Activated effector memory CD4-positive, alpha-beta T cell treated with anti-CD3 and anti-CD28 coated beads, Interleukin-2, amount 50 U/mL, for 16 hours (primary cell): Measurements from ENCODE around the gene NKX6-2.
"Not testable (repeated sequence)": the region's sequence is repeated elsewhere in the genome, so short reads cannot be mapped to it uniquely, and the experiment has no call there.

Experiments used
- DNase-seq: peaks from one replicate; pipeline ENCODE4 v3.0.0-alpha.2; 2020

Gene NKX6-2

DNA sequence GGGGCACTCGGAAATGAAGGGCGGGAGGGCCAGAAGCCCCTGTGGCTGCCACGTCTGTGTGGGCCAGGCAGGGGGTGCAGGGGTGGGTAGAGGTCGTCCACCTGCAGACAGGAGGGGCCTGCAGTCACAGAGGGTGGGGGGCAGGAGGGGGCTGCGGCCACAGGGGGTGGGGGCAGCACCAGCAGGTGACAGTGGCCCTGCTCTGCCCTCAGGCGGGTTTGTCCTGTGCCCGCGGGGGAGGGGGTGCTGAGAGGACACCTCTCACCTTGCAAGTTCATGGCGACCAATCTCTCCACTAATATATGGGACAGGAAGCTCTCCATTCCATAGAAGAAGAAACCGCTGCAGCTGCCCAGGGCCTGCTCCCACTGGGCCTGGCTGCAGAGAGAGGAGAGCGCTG lies 26.6 kb upstream of the NKX6-2 start:
- DNase-seq = no peak

DNA sequence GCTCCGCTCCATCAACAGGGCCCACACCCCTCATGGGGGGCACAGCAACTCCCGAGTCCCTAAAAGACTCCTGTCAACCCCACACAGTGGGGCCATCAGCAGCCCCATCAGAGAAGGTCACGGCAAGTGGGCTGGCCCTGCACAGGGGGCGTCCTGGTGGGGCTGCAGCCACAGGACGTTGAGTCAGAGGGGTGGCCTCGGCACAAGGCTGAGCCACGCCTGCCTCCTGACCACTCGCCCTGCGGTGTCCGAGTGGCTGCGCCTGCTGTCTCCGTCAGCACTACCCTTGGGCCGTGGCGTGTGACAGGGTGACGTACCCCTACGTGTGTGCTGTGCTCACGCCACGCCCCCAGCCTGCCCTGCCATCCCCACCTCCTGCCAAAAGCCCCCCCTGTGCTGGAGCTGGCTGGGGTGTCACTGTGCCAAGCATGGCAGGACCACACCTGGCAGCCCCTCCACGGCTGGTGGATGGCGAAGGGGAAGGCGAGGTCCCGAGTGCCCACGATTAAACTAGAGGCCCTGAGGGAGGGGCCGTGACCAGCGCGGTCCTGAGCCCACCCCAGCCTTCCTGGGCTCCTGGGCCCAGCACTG lies 26.0 kb upstream of the NKX6-2 start:
- DNase-seq = no peak

DNA sequence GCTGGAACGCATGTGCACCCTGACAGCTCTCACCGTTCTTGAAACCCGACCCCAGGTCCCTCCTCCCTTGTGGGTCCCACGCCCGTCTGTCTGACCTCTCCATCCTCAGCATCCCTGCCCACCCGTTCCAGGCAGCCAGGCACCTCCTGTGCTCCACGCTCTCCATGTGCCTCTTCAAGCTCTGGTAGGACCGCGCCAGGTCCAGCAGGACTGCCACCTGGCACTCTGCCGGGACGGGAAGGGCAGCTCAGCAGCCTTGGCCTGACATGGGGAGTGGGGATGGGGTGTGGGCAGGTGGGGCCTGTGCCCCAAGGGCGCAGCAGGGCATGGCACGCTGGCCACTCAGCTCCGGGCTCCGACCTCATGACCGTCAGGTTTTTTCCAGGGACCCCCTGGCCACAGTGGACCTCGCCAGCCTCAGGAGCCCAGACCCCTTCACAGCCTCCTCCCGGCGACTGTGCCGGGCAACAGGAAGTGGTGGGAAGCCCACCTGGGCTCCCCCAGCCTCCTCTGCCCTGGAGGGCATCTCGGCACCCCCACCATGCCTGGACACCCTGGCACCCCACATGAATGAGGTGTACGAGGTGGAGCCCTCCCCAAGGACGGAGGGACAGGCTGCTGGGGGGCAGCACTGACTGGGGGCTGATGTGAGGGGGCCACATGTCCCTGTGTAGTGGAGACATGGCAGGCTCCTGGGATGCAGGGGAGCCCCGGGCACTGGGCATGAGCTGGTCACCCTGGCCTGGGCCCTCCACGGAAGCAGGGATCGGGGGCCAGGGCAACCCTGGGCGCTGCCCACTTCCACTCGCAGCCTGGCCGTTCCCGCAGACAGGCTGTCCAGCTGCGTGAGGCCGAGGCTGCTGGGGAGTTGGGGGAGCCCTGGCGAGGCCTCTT lies 25.1 kb upstream of the NKX6-2 start:
- DNase-seq = no peak

DNA sequence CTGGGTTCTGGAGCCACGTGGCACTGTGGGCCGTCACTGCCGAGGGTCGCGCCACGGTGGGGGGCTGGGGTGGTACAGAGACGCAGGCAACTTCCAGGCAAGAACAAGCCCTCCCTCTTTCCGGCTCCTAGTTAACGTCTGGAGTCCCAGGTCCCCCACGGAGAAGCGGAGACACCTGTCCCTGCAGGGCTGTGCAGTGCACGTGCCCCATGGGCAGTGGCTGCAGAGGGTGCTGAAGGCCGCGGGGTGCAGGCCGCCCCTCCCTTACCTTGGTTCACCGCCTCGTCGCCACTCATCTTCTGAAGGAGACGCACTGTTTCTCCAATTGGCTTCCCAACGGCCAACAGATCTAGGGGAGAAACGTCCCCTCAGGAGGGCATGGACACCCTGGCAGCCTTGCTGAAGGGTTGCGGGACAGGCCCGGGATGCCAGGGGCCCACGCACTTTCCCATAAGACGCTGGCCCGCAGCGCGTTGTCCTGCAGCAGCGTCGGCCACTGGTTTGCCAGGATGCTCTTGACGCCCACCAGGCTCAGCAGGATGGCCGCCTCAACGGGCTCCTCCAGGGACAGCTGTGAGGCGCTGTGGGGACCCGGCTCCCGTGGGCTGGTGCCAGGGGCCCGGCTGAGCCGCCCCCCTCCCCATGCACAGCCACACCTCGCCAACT lies 24.3 kb upstream of the NKX6-2 start:
- DNase-seq = no peak

DNA sequence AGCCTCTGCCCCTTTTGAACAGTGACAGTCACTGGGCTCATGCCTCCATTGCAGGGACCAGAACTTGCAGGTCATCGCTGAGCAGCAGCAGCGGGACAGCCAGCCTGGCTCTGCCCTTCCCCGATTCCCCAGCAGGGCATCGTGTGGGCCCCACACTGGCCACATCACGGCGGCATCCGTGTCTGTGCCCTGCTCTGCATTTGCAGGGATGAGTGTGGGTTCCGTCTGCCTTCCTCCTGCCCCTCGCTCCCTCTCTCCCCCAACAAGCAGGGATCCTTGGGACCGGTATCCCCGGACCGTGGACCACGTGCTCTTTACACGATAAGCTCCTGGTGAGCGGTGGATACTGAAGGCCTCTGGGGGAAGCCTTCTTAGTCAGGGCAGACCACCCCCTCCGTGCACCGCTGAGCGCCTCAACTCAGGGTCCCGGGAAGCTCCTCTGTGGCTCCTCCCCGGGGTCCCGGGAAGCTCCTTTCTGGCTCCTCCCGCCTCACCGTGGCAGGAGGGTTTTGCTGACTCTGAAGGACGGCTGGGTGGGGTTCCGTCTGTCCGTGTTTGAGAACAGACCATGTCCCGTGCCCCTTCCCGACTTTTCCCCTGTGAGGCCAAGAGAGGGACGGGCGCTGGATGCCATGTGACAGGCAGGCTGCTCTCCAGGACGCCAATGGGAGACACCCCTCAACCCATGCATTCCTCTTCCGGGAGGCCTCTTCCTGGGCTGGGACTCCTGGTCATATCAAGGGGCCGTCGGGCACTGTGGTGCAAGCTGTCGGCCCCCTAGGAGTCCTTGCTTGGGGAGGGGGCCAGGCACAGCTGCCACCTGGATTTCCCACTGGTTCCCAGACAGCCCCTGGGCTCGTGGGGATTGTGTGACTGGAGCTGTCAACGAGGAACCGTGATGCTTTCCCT lies 23.5 kb upstream of the NKX6-2 start:
- no peak for DNase-seq

DNA sequence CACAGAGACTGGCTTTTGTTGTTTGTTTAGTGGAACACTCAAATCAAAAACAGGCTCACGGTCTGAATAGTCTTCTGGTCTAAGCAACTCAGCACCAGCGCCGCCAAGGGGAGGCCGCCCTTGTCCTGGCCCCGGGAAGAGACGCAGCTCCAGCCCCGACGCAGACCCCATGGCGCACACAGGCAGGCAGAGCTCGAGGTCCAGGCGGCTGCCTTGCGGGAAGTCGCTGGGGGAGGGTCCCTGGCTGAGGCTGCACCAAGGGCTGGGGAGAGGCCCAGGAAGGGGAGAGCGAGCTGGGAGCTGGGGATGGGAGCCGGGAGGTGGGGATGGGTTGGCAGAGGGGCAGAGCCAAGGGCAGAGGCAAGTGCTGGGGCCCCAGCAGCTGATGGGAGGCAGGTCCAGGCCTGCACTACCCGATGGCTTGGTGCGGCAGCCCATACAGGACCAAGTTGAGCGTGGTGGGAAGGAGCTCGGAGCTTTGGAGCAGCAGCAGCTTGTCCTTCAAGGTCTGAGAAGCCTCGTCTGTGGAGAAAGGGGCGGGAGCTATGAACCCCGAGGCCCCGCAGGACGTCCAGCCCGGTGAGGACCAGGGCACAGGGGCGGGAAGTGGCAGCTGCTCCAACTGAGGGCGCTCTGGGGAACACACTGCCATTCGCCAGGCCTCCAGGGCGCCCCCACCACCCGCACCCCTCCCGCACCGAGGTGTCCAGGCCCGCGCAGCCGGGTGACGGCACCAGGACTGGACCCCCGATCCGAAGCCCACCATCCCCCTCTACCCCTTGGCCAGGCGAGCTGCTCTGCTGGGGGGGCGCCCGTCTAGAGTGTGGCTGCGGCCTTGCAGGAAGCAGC lies 22.7 kb upstream of the NKX6-2 start:
- DNase-seq = no peak

DNA sequence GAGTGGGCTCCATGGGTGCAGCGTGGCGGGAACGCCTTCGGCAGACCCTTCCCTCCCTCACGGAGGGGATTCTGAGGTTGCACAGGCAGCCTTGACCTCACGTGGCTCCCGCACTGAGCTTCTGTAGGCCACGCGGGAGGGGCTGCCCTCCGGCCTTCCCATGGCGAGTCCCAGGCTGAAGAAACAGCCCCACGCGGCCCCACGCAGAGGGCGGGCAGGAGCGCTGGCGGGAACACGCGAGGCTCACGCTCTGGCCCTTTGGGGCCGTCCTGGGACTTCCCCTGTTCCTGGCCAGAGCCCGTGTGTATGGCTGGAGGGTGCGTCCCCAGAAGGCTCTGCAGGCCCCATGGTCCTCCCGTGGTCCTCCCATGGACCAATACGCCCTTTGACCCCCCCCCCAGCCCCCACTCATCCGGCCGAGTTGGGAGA lies 21.7 kb upstream of the NKX6-2 start:
- no peak for DNase-seq

DNA sequence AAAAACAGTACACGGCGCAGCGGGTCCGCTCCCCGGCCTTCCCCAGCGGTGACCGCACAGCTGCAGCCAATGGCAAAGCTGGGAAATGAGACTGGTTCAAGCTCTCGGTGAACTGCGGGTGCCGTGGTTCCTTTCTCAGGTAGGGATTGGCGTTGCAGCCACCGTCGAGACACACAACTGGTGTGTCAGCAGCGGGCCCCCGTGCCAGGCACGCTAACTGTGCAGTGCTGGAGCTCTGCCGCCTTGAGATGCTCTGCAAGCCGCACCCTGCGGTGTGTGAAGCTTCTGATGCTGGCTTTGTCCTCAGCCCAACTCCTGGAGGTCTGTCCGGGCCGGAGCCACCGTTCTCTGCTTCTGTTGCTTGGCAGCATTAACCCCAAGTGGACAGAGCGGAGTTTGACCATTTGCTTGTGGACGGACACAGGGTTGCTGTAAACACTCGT lies 20.6 kb upstream of the NKX6-2 start:
- no peak for DNase-seq

DNA sequence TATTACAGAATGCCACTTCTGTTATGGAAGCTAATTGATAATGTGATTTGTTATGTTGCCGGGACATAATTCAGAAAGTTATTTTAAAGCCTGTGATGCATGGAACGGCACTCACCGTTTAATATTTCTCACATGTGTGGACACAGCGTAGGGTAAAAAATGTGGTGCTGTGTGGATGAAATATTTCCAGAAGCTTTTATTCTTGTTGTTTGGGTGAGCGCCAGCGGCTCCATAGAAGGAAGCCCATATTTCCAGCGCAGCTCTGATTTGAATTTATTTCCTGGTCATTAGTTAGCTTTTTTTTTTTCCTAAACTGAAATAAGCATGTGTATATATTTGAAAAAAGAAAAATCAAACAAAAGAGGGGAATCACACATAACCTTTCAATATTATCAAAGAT lies 20.2 kb upstream of the NKX6-2 start:
- DNase-seq = no peak

DNA sequence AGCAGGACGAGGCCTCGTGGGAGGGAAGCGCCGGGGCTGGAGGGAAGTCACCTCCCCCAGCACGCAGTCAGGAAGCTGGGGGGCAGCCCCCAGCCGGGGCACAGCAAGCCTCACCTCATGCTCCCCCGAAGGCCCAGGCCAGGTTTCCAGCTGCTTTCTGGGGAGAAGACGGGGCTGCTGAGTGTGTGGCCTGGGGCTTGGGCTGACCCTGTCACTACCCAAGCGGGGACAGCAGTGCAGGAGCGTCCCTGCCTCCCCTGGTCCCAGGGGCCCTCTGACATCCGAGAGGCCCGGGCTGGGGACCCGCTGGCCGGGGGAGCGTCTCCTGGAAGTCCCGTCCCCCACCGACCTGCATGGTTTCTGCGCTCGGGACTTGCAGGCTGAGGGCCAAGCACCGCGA lies 19.7 kb upstream of the NKX6-2 start:
- DNase-seq = no peak

DNA sequence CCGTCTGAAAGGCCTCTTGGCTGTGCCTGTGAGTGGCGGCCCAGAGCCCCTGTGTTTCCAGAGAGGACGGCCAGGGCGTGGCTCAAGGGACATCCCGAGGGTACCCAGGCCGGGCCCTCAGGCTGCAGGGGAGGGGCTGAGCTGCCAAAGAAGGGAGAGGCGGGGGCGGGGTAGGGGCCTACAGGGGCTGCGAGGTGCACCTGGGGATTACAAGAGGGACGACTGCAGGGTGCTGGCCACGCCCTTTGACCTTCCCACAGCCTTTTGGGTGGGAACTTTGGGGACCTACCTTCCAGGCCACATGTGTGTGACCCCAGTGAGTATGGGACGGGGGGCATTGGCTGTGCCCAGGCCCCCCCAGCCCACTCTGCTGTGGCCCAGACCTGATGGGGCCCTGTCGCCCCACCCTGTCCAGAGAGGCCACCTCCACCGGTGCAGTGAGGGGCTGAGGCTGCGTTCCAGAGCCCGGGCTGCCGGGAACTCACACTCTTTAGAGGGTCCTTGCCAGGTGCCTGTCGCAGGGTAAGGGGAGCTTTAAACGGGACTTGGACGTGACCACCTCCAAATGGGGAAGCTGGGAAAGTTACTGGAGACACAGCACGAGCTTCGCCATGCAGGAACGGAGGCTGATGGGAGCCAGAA lies 19.0 kb upstream of the NKX6-2 start:
- no peak for DNase-seq

DNA sequence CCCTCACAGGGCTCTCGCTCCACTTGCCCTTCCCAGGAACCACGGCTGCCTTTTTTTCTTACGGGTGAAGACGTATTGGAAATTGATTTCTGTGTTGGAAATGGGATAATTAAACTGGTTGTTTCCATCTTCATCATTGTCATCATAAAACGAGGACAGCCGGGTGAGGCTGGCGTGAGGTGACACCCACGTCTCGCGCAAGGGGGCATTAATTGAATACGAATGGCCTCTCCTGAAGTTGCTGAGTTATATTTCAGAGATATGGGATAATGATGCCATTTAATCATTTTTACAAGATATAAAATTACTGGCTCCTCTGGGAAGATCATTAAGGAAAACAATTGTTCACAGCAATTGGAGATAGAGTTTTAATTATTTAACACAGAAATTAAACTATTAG lies 18.3 kb upstream of the NKX6-2 start:
- no peak for DNase-seq

DNA sequence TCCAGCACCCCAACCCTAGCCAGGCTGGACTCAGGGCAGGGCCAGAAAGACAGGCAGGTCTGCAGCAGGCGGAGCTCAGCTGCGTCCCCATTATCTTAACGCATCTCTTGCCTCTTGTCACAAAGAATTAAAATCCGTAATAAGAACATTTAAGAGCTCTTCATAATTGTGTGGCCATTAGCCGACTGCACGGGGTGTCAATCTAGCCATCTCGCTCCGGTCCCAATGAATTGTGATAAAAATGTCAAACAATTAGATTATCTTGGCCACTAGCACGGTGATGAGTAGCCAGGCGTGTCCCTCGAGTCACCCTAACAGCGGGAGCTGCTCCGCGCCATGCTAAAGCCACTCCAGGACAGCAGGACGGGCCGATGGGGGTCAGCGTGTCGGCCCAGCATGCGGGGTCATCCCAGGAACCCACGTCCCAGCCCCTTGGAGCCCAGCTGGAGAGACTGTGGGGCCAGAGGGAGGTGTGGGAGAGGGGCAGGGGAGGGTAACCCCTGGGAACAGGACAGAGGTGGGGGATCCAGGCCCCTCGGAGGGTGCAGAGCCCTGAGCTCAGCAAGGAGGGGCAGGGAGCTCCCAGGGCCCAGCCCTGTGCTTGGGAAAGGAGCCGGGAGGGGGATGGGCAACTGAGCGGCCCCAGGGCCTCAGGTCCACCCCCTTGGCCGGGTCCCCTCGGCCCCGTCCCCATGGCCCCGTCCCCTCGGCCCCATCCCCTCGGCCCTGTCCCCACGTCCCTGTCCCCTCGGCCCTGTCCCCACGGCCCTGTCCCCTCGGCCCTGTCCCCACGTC lies 17.7 kb upstream of the NKX6-2 start:
- DNase-seq = no peak

DNA sequence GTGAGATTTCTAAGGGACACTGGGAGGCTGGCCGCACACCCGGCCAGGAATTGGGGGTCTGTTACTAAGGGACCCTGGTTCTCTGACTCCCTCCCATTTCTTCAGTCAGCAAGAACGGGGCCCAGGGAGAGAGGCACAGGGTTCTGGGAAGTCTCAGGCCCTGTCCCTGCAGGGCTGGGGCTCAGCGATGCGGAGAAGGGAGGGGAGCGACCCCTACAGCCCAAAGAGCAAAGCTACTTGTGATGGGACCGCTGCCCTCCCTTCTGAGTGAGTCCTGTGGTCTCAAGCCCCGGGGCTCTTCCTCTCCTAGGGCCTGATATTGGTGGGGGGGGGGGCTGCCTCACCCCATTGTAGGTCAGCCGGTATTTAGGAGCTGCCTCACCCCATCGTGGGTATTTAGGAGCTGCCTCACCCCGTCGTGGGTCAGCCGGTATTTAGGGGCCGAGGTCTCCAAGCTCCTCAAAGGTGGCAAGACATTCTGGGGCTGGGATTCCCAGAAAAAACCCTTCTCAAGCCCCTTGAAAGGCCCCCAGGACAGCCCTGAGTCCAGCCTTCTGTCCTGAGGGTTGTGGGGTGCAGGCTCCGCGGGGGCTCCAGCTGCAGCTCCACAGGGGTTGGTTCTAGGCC lies 16.9 kb upstream of the NKX6-2 start:
- no peak for DNase-seq

DNA sequence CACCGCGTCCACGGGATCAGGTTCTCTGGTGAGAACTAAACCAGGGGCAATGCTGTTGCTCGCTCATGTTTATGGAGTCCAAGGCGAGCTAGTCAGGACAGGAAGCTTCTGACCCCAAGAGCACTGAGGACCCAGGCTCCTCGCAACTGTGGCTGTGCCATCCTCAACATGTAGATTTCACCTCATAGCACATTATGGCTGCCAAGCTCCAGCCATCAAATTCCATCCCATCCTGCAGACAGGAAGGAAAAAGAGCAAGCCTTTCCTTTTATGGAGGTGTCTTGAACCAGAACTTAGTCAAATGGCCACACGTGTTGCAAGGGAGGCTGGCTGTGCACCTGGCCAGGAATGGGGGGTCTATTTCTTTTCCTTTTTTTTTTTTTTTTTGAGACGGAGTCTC lies 16.1 kb upstream of the NKX6-2 start:
- DNase-seq = no peak

DNA sequence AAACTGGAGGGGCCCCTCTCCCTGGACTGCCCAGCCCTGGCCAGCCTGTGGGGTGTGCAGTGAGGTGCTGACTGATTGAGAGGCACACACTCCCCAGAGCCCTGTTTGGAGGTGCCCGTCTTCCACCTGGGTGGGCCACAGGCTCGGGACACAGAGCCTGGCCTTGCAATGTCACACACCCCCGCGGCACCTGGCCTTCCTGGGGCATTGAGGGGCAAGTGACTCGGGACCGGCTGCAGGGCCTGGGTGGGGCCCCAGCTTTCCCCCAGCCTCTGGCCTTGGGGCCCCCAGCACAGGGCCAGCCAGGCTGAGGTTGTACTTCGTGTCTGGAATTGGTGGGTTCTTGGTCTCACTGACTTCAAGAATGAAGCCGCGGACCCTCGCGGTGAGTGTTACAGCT lies 13.9 kb upstream of the NKX6-2 start:
- no peak for DNase-seq

DNA sequence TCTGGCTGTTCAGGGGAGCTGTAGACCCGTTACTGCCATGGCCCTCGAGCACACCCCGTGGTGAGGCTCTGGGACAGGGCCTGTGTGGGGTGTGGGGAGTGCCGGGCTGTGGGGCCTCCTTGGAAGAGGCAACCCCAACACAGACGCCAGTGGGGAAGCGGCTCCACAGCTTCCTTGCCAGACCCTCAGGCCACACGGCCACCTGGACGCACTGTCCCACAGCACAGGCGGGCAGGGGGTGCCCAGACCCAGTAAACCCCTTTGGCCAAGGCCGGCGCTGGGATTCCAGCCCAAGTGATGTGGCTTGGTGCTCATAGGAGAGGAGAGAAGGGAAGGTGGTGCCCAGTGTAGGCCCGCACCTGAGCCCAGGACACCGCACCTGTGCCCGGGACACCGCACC lies 12.9 kb upstream of the NKX6-2 start:
- no peak for DNase-seq

DNA sequence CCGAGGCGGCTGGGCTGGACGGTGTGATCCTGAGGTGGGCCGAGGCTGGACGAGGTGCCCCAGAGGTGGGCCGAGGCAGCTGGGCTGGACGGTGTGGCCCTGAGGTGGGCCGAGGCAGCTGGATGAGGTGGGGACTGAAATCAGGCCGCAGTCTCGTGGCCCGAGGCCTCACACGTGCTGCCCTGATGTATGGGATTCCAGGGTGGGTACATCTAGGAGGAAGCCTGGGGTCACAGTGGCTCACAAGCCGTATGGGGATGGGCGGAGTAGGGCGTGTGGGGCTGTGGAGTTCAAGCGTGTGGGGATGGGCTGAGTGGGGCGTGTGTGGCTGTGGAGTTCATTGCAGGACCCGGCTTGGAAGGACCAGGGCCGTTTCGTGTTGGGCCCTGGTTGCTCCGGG lies 12.5 kb upstream of the NKX6-2 start:
- DNase-seq = no peak

DNA sequence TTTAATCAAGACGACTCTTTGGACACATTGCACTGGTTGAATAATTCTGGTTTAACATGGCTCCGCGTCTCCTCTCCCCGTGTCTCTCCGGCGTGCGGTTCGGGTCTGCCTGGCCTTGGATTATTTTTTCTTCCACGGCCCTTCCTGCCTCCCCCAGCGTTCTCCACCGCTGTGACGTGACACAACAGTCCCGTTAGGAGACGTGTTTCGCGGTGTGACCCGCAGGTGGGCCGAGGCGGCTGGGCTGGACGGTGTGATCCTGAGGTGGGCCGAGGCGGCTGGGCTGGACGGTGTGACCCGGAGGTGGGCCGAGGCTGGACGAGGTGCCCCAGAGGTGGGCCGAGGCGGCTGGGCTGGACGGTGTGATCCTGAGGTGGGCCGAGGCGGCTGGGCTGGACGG lies 12.0 kb upstream of the NKX6-2 start:
- DNase-seq = not testable (repeated sequence)

DNA sequence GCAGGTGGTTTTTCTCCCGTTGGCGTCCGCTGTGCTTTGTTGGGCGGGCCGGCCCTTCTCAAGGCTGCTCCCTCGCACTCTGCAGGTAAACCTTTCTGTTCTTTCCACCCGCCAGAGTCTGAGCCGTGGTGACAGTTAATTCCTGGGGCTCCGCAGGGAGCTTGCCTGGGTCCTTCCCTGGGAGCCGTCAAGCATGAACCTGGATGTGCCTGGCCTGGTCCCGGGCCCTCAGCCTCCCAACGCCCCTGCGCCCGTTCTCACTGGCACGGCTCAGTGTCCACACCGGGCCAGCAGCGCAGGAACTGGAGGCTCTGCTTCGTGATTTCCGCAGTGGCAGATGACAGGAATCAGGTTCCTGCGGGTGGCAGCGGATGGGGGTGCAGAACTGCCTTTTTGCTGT lies 10.9 kb upstream of the NKX6-2 start:
- DNase-seq = no peak
